NB4 (cell line): ENCODE measurements around the gene CPN2.

Source experiments
- CTCF ChIP-seq: IDR thresholded peaks from one replicate; pipeline ENCODE4 v1.5.1; 2012; ENCODE audit warnings: low read depth, low read length
- MAX ChIP-seq: IDR thresholded peaks from 2 replicates; pipeline ENCODE4 v1.6.1; 2011; ENCODE audit warnings: low read depth, low read length

GRCh38 chr3:194373899-194374298, 22.8 kb upstream of the CPN2 start:
- TF ChIP-seq MAX (no peak), CTCF (no peak)
